IMR-90 (cell line): Measurements from ENCODE around the gene GPSM1. TPM values are rescaled to one million over a fixed set of nuclear protein-coding genes. Genes with fewer than 3 reads are reported as not detected.

Source experiments
- ATAC-seq: fragments of 200-7000 bp; cut with Tn5 transposase; 2 replicates; pipeline ENCODE4 v1.9.1; 2020; ENCODE audit warnings: low read depth, mild to moderate bottlenecking, moderate library complexity
- BruUV-seq: library from RNA; stranded (reverse); fragments of 400-500 nt; replicated peaks from 2 replicates; lab custom pipeline; 2021; lab: Mats Ljungman, UMichigan
- CTCF ChIA-PET: fragments of 300-600 bp; formaldehyde crosslinking; extraction: SDS; loops from one replicate; lab custom pipeline; 2021; ENCODE audit warnings: antibody characterized with exemption; lab: Yijun Ruan, JAX
- POLR2A ChIA-PET: fragments of 300-600 bp; sonication (Branson Sonifier 250); formaldehyde crosslinking; loops from one replicate; lab custom pipeline; 2022; ENCODE audit warnings: antibody characterized with exemption; ENCODE audit not compliant: unreplicated experiment; lab: Charles Lee
- DNase-seq: peaks from one replicate; pipeline ENCODE4 v3.0.0; 2013
- H2AFZ ChIP-seq: replicated peaks from 2 replicates; pipeline ENCODE3; 2013; ENCODE audit warnings: low read length, mild to moderate bottlenecking; ENCODE audit not compliant: poor library complexity
- H2AK5ac ChIP-seq: 2 replicates; pipeline ENCODE4 v1.6.1; 2013; ENCODE audit warnings: low read depth, low read length, inconsistent platforms
- H2AK9ac ChIP-seq: replicated peaks from 2 replicates; pipeline ENCODE3; 2013; ENCODE audit warnings: mild to moderate bottlenecking, low read depth, low read length, moderate library complexity; ENCODE audit not compliant: poor library complexity
- H2BK120ac ChIP-seq: 2 replicates; pipeline ENCODE4 v1.6.1; 2013; ENCODE audit warnings: low read depth, low read length, inconsistent platforms
- H2BK15ac ChIP-seq: 3 replicates; pipeline ENCODE4 v1.6.1; 2013; ENCODE audit warnings: low read depth, low read length, inconsistent platforms
- H2BK20ac ChIP-seq: 2 replicates; pipeline ENCODE4 v1.6.1; 2013; ENCODE audit warnings: low read depth, mild to moderate bottlenecking, inconsistent platforms, low read length, moderate library complexity
- H2BK5ac ChIP-seq: 2 replicates; pipeline ENCODE4 v1.6.1; 2013; ENCODE audit warnings: mild to moderate bottlenecking, low read depth, low read length, inconsistent platforms; ENCODE audit not compliant: poor library complexity, severe bottlenecking
- H3K14ac ChIP-seq: replicated peaks from 2 replicates; pipeline ENCODE4 v1.6.1; 2013; ENCODE audit warnings: low read depth, low read length, inconsistent platforms
- H3K18ac ChIP-seq: 2 replicates; pipeline ENCODE4 v1.6.1; 2013; ENCODE audit warnings: low read depth, low read length, control low read depth
- H3K23ac ChIP-seq: 2 replicates; pipeline ENCODE4 v1.6.1; 2013; ENCODE audit warnings: low read depth, low read length, inconsistent platforms
- H3K27ac ChIP-seq: 2 replicates; pipeline ENCODE4 v1.5.1; 2013; ENCODE audit warnings: mild to moderate bottlenecking, control low read depth, low read length; ENCODE audit not compliant: insufficient read depth
- H3K27me3 ChIP-seq: 2 replicates; pipeline ENCODE4 v1.6.1; 2013; ENCODE audit warnings: low read length; ENCODE audit not compliant: control insufficient read depth, insufficient read depth
- H3K36me3 ChIP-seq: 2 replicates; pipeline ENCODE4 v1.6.1; 2013; ENCODE audit warnings: low read length, mixed read lengths; ENCODE audit not compliant: control insufficient read depth, insufficient read depth
- H3K4ac ChIP-seq: 2 replicates; pipeline ENCODE4 v1.6.1; 2013; ENCODE audit warnings: low read depth, low read length, inconsistent platforms
- H3K4me1 ChIP-seq: 2 replicates; pipeline ENCODE4 v1.6.1; 2013; ENCODE audit warnings: low read length, mixed read lengths; ENCODE audit not compliant: control insufficient read depth, insufficient read depth
- H3K4me2 ChIP-seq: 2 replicates; pipeline ENCODE4 v1.6.1; 2013; ENCODE audit warnings: low read depth, mild to moderate bottlenecking, control low read depth, low read length, moderate library complexity
- H3K4me3 ChIP-seq: 2 replicates; pipeline ENCODE4 v1.5.1; 2013; ENCODE audit warnings: low read depth, mild to moderate bottlenecking, control low read depth, low read length, moderate library complexity; ENCODE audit not compliant: insufficient read depth
- H3K56ac ChIP-seq: 2 replicates; pipeline ENCODE4 v1.6.1; 2013; ENCODE audit warnings: low read length, inconsistent platforms; ENCODE audit not compliant: insufficient read depth; ENCODE audit errors: extremely low read depth
- H3K79me1 ChIP-seq, 2 experiments: 2 replicates each; pipeline ENCODE4 v1.6.1; 2013; ENCODE audit warnings: low read length in 2 of 2, inconsistent platforms in 1 of 2, low read depth in 1 of 2
- H3K9ac ChIP-seq: 2 replicates; pipeline ENCODE4 v1.6.1; 2013; ENCODE audit warnings: low read depth, low read length, control low read depth
- H3K9me1 ChIP-seq: 2 replicates; pipeline ENCODE4 v1.6.1; 2013; ENCODE audit warnings: low read length, inconsistent platforms; ENCODE audit not compliant: insufficient read depth
- H3K9me3 ChIP-seq: 2 replicates; pipeline ENCODE4 v1.6.1; 2013; ENCODE audit warnings: low read length; ENCODE audit not compliant: control insufficient read depth, insufficient read depth
- H4K20me1 ChIP-seq: 2 replicates; pipeline ENCODE4 v1.6.1; 2013; ENCODE audit warnings: low read length, inconsistent platforms; ENCODE audit not compliant: insufficient read depth
- H4K5ac ChIP-seq: 2 replicates; pipeline ENCODE4 v1.6.1; 2013; ENCODE audit warnings: mild to moderate bottlenecking, low read depth, low read length, control low read depth
- H4K8ac ChIP-seq, 2 experiments: 2 replicates each; pipeline ENCODE4 v1.6.1; 2013; ENCODE audit warnings: low read depth in 2 of 2, low read length in 2 of 2, control low read depth in 1 of 2, inconsistent platforms in 1 of 2
- H4K91ac ChIP-seq: 2 replicates; pipeline ENCODE4 v1.6.1; 2013; ENCODE audit warnings: low read depth, low read length, inconsistent platforms; ENCODE audit not compliant: insufficient read depth
- BHLHE40 ChIP-seq: fragments of 150-350 bp; IDR thresholded peaks from 2 replicates; pipeline ENCODE4 v1.6.1; 2016; ENCODE audit warnings: mild to moderate bottlenecking, low read depth, low read length
- CEBPB ChIP-seq: IDR thresholded peaks from 2 replicates; pipeline ENCODE4 v1.6.1; 2012; ENCODE audit warnings: low read depth, low read length, improper control_type of control experiment
- CHD1 ChIP-seq: IDR thresholded peaks from 2 replicates; pipeline ENCODE4 v1.6.1; 2012; ENCODE audit warnings: low read depth, low read length, improper control_type of control experiment
- CTCF ChIP-seq: conservative IDR thresholded peaks from 2 replicates; pipeline ENCODE4 v1.5.1; 2012; ENCODE audit warnings: mild to moderate bottlenecking, low read depth, low read length, improper control_type of control experiment
- FOS ChIP-seq: fragments of 150-350 bp; IDR thresholded peaks from 2 replicates; pipeline ENCODE4 v1.6.1; 2016; ENCODE audit warnings: low read depth, low read length
- MAFK ChIP-seq: IDR thresholded peaks from 2 replicates; pipeline ENCODE4 v1.6.1; 2012; ENCODE audit warnings: low read depth, low read length, improper control_type of control experiment
- MAZ ChIP-seq: IDR thresholded peaks from 2 replicates; pipeline ENCODE4 v1.6.1; 2012; ENCODE audit warnings: low read depth, mild to moderate bottlenecking, low read length, improper control_type of control experiment, moderate library complexity, borderline replicate concordance
- MXI1 ChIP-seq: IDR thresholded peaks from 2 replicates; pipeline ENCODE4 v1.6.1; 2012; ENCODE audit warnings: low read depth, mild to moderate bottlenecking, low read length, moderate library complexity, borderline replicate concordance
- NFE2L2 ChIP-seq: fragments of 150-350 bp; IDR thresholded peaks from 2 replicates; pipeline ENCODE4 v1.6.1; 2016; ENCODE audit warnings: low read depth, mild to moderate bottlenecking, low read length
- POLR2A ChIP-seq: IDR thresholded peaks from 2 replicates; pipeline ENCODE4 v1.6.1; 2012; ENCODE audit warnings: mild to moderate bottlenecking, low read depth, low read length
- RAD21 ChIP-seq: IDR thresholded peaks from 2 replicates; pipeline ENCODE4 v1.6.1; 2012; ENCODE audit warnings: low read length, improper control_type of control experiment
- RCOR1 ChIP-seq: IDR thresholded peaks from 2 replicates; pipeline ENCODE4 v1.6.1; 2012; ENCODE audit warnings: mild to moderate bottlenecking, low read length, improper control_type of control experiment; ENCODE audit not compliant: insufficient replicate concordance
- RFX5 ChIP-seq: IDR thresholded peaks from 2 replicates; pipeline ENCODE4 v1.8.0; 2012; ENCODE audit warnings: low read depth, mild to moderate bottlenecking, low read length, moderate library complexity
- SMC3 ChIP-seq: fragments of 150-350 bp; IDR thresholded peaks from 2 replicates; pipeline ENCODE4 v1.6.1; 2016; ENCODE audit warnings: low read depth, mild to moderate bottlenecking, antibody characterized with exemption, low read length, moderate library complexity
- USF2 ChIP-seq: fragments of 150-350 bp; IDR thresholded peaks from 2 replicates; pipeline ENCODE4 v1.6.1; 2017; ENCODE audit warnings: mild to moderate bottlenecking, antibody characterized with exemption, low read length, low read depth
- WGBS, 2 experiments: methylation state at CpG; one replicate each; pipeline versions ENCODE4 v1.1.5 to v1.1.7; 2013; ENCODE audit warnings: missing lambda C conversion rate in 2 of 2; ENCODE audit not compliant: insufficient read length in 1 of 2; ENCODE audit errors: extremely low coverage in 2 of 2; 5-methylcytosine and 5-hydroxymethylcytosine counted together
- dilution Hi-C: fragments of 300-500 bp; cut with HindIII; formaldehyde crosslinking; loops from one replicate; pipeline ENCODE4 v1.14.3; 2018; ENCODE audit warnings: low sequenced_read_pairs; ENCODE audit not compliant: unreplicated experiment
- in situ Hi-C: fragments of 300-500 bp; cut with MboI; formaldehyde crosslinking; loops from 3 replicates; pipeline ENCODE4 v1.14.3; 2019; ENCODE audit warnings: low sequenced_read_pairs, inconsistent platforms, mixed read lengths
- intact Hi-C: fragments of 100-400 bp; cut with micrococcal nuclease; formaldehyde crosslinking; loops from 2 replicates; pipeline ENCODE4 v1.10.0; 2022
- polyA plus RNA-seq, 3 experiments: library from polyadenylated mRNA; depleted of rRNA; stranded (reverse); fragments of >200 nt; gene quantifications; 2 replicates each; pipeline ENCODE4 v1.2.3, GENCODE V29; 2012; ENCODE audit warnings: low replicate concordance in 1 of 3
- total RNA-seq: library from RNA; depleted of rRNA; stranded (reverse); fragments of >200 nt; gene quantifications from 2 replicates; pipeline ENCODE4 v1.2.3, GENCODE V29; 2012
- TF ChIP-seq, protein P1 (sequence below): fragments of 150-350 bp; IDR thresholded peaks from 2 replicates; pipeline ENCODE4 v1.6.1; 2016; ENCODE audit warnings: low read depth, mild to moderate bottlenecking, low read length, moderate library complexity, borderline replicate concordance

GPSM1 gene
- total and polyA plus RNA-seq, 2 of the 4 experiments (the other 2 are of a cell fraction) = 28.7 to 71.2 TPM

- BruUV-seq = no TSS peak
- in situ Hi-C loops (no loop called here), intact Hi-C loops (no loop called here), dilution Hi-C loops (no loop called here)
- H3K14ac ChIP-seq = no peak within 1 kb of the TSS
- no peak within 1 kb of the TSS for H2BK15ac ChIP-seq
- DNase-seq = no peak
- no peak for ATAC-seq
- H2AFZ ChIP-seq = peak within 1 kb of the TSS; percentile 51
- no peak within 1 kb of the TSS for H2BK120ac ChIP-seq
- no peak within 1 kb of the TSS for H3K4me3 ChIP-seq
- no peak within 1 kb of the TSS for H4K91ac ChIP-seq
- no peaks in the 10 kb centered on the region for H3K4me1 ChIP-seq
- H3K36me3 ChIP-seq = no peaks in the 10 kb centered on the region
- H3K9me1 ChIP-seq = peaks cover 8% of the 10 kb centered on the region
- ChIA-PET POLR2A (no interaction called here), CTCF (no interaction called here)
- no peak within 1 kb of the TSS for H2AK9ac ChIP-seq
- WGBS, 2 experiments = 55% methylated on average over 7 of the region's 22 CpGs; no CpG with 5 or more reads in 1 of the 2 experiments
- H3K4me2 ChIP-seq = no peak within 1 kb of the TSS
- no peak within 1 kb of the TSS for H2AK5ac ChIP-seq
- H2BK5ac ChIP-seq = no peak within 1 kb of the TSS
- H3K18ac ChIP-seq = no peak within 1 kb of the TSS
- TF ChIP-seq BHLHE40 (no peak), SMC3 (no peak), POLR2A (no peak), RCOR1 (no peak), MAFK (no peak), RAD21 (no peak), CEBPB (no peak), CHD1 (no peak), NFE2L2 (no peak), FOS (no peak), MXI1 (no peak), RFX5 (no peak), CTCF (no peak), MAZ (no peak), USF2 (no peak)
- TF ChIP-seq, protein P1, sequence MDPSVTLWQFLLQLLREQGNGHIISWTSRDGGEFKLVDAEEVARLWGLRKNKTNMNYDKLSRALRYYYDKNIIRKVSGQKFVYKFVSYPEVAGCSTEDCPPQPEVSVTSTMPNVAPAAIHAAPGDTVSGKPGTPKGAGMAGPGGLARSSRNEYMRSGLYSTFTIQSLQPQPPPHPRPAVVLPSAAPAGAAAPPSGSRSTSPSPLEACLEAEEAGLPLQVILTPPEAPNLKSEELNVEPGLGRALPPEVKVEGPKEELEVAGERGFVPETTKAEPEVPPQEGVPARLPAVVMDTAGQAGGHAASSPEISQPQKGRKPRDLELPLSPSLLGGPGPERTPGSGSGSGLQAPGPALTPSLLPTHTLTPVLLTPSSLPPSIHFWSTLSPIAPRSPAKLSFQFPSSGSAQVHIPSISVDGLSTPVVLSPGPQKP = no peak
- H3K4ac ChIP-seq = no peak within 1 kb of the TSS
- no peaks in the 10 kb centered on the region for H3K79me1 ChIP-seq
- H3K27ac ChIP-seq = no peak within 1 kb of the TSS
- H4K20me1 ChIP-seq = no peaks in the 10 kb centered on the region
- no peak within 1 kb of the TSS for H4K8ac ChIP-seq
- no peak within 1 kb of the TSS for H4K5ac ChIP-seq
- no peak within 1 kb of the TSS for H3K9ac ChIP-seq
- peaks cover 14% of the 10 kb centered on the region; the same call in 1 of the 2 replicates for H3K27me3 ChIP-seq
- H3K56ac ChIP-seq = no peak within 1 kb of the TSS
- H3K9me3 ChIP-seq = no peaks in the 10 kb centered on the region
- H3K23ac ChIP-seq = no peak within 1 kb of the TSS
- no peak within 1 kb of the TSS for H2BK20ac ChIP-seq
These were observed 23.4 kb upstream of the GPSM1 start, which contains the start of gene CCDC187 for GRCh38 chr9:136303825-136304416. Gene CCDC187, minus strand, starts transcription at chr9:136304094. Its CDS starts 264 bp downstream, at chr9:136303830.
